ENCODE results near the gene HSPA12A.

The HSPA12A gene

DNA sequence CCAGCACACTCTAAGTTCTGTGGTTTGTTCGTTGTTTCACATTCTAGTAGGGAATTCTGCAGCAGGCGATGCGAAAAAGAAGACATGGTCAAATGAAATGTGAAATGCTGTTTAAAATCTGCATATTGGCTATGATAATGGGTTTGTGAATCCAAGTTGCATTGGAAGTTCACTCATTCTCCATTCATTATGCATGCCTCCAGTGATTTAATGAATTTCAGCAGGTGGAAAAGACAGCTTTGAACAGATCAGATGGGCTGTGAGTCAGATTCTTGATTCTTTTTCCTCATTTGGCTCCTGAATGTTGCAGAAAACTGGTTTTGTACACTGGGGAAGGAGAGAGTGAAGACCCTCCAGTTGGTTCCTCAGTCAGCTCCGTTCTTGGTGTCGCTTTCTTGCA, 69.5 kb downstream of the HSPA12A start:
- TF ChIP-seq ZBTB7A (IDR thresholded peaks at IDR 0.05; ENCODE audit: low read depth): no peak

DNA sequence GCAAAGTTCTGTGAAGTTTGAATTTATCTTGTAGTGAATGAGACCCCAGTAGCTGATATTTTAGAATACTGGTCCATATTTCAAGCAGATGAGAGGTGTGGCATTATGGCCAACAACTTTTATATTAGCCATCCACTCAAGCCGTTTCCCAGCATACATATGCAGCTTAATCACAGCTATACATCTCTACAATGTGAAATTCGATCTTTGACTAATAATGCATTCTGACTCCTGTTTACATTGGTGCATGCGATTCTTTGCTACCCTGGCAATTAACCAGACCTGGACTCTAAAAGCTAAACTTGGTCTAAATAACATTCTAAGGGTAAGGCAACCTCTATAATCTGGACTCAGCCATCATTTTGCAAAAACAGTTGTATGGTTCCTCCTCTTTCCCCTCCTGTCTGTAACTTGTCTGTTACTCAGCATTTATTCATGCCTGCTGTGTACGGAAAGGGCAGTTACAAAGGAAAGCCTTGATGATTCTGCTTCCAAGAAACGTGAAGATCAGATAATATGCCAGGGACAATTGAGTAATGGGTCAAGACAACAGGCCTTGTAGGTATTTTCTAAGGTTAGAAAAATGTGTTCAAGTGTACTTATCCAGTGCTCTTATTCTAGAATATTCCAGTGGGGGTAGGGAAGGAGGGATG, 71.0 kb downstream of the HSPA12A start:
- no peak for TF ChIP-seq EP300 (IDR thresholded peaks at IDR 0.05; ENCODE audit: borderline replicate concordance)
- no peak for TF ChIP-seq CREB1 (IDR thresholded peaks at IDR 0.05; ENCODE audit: low read depth)
- no peak for TF ChIP-seq ZBTB7A (IDR thresholded peaks at IDR 0.05; ENCODE audit: low read depth)
- TF ChIP-seq, protein P1, sequence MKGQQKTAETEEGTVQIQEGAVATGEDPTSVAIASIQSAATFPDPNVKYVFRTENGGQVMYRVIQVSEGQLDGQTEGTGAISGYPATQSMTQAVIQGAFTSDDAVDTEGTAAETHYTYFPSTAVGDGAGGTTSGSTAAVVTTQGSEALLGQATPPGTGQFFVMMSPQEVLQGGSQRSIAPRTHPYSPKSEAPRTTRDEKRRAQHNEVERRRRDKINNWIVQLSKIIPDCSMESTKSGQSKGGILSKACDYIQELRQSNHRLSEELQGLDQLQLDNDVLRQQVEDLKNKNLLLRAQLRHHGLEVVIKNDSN (IDR thresholded peaks at IDR 0.05): no peak
- TF ChIP-seq YY1 (IDR thresholded peaks at IDR 0.05; ENCODE audit: low read depth): no peak
- TF ChIP-seq RAD21 (IDR thresholded peaks at IDR 0.05; ENCODE audit: low read depth): no peak
- TF ChIP-seq TCF12 (IDR thresholded peaks at IDR 0.05; ENCODE audit: low read depth): no peak
- TF ChIP-seq TAF1 (IDR thresholded peaks at IDR 0.05; ENCODE audit: low read depth): no peak
- no peak for TF ChIP-seq CEBPB (IDR thresholded peaks at IDR 0.05)
- no peak for TF ChIP-seq FOXM1 (IDR thresholded peaks at IDR 0.05; ENCODE audit: borderline replicate concordance, low read depth)

DNA sequence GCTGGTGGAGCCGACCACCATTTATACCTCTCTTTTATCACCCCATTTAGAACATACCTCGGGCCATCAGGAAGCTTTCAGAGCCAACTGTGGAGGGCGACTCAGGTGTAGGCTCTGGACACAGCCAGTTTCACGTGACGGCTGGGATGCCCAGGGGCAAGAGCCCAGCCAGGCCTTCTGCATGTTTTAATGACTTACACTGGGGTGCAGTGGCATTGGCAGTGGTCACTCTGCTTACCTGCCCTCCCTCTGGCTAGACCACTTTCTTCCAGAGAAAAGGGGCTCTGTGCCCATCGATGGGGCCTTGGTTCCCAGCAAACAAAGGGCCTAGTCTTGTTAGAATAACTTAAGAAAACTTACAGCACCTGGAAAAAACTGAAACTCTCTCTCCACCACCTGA, 71.7 kb downstream of the HSPA12A start:
- no peak for TF ChIP-seq NFIC (IDR thresholded peaks at IDR 0.05)

DNA sequence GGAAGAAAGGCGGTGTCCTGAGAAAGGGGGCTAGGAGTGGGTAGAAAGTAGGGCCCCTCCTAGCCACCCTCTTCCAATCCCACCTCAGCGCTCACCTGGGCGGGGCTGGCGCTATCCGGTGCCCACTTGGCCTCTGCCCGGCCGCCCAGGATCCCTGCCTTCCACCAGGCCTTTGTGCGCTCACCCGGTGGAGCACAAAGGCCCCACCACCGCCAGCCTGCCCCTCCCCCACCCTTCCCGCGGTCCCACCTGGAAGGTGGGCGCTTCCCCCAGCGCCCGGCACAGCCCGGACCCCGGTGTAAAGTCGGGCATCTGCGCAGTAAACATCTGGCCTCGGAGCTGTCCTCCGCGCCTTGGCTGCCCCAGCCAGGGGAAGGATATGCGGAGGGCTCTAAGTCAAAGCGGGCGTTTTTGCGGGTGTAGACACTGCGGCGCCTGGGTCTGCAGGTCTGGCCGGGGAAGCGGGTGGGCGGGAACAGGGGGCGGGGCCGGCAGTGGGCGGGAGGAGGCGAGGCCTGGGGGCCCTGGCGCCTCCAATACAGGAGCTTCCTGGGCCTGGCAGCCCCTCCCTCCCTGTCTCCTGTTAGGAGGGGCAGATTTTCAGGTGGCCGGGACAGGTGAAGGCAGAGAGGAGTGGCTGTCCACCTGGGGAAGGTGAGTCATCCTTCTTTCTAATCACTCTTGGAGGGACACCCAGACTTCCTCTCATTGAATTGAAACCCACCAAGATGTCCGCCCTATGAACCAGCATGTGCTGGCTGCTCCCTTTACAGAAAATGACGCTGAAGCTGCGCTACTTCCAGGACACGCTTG, 72.3 kb downstream of the HSPA12A start:
- TF ChIP-seq EGR1 (IDR thresholded peaks at IDR 0.05) (no peak), TAF1 (IDR thresholded peaks at IDR 0.05; ENCODE audit: low read depth) (0 out of 2 replicates have a peak, but pooled peaks have one; percentile 21), TCF12 (IDR thresholded peaks at IDR 0.05; ENCODE audit: low read depth) (no peak), EP300 (IDR thresholded peaks at IDR 0.05; ENCODE audit: borderline replicate concordance) (no peak), YY1 (IDR thresholded peaks at IDR 0.05; ENCODE audit: low read depth) (0 out of 2 replicates have a peak, but pooled peaks have one; percentile 36), RAD21 (IDR thresholded peaks at IDR 0.05; ENCODE audit: low read depth) (no peak), ZBTB7A (IDR thresholded peaks at IDR 0.05; ENCODE audit: low read depth) (0 out of 2 replicates have a peak, but pooled peaks have one; percentile 69)
- TF ChIP-seq, protein P1 (IDR thresholded peaks at IDR 0.05): no peak
- TF ChIP-seq, protein P2, sequence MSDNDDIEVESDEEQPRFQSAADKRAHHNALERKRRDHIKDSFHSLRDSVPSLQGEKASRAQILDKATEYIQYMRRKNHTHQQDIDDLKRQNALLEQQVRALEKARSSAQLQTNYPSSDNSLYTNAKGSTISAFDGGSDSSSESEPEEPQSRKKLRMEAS (IDR thresholded peaks at IDR 0.05): peak; percentile 56; the same call in 1 of the 2 replicates
- TF ChIP-seq, protein P3, sequence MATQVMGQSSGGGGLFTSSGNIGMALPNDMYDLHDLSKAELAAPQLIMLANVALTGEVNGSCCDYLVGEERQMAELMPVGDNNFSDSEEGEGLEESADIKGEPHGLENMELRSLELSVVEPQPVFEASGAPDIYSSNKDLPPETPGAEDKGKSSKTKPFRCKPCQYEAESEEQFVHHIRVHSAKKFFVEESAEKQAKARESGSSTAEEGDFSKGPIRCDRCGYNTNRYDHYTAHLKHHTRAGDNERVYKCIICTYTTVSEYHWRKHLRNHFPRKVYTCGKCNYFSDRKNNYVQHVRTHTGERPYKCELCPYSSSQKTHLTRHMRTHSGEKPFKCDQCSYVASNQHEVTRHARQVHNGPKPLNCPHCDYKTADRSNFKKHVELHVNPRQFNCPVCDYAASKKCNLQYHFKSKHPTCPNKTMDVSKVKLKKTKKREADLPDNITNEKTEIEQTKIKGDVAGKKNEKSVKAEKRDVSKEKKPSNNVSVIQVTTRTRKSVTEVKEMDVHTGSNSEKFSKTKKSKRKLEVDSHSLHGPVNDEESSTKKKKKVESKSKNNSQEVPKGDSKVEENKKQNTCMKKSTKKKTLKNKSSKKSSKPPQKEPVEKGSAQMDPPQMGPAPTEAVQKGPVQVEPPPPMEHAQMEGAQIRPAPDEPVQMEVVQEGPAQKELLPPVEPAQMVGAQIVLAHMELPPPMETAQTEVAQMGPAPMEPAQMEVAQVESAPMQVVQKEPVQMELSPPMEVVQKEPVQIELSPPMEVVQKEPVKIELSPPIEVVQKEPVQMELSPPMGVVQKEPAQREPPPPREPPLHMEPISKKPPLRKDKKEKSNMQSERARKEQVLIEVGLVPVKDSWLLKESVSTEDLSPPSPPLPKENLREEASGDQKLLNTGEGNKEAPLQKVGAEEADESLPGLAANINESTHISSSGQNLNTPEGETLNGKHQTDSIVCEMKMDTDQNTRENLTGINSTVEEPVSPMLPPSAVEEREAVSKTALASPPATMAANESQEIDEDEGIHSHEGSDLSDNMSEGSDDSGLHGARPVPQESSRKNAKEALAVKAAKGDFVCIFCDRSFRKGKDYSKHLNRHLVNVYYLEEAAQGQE (IDR thresholded peaks at IDR 0.05; ENCODE audit: low read depth): no peak

DNA sequence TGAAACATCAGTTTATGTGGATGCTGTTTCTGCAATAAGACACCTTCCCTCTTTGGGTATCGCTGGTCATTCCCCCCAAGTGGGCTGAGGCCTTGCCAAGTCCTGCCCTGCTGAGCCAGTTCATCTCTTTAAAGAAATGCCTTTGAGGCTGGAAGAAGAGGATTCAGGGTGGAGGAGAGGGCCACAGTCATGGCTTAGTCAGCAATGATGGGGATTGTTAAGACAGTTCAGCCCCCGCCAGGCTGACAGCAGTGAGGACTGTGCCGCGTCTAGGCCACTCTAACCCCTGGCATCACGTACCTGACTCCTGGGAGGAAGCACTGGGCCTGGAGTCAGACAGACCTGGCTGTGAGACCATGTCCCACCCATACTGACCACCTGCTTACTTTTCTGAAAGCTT, 73.3 kb downstream of the HSPA12A start:
- TF ChIP-seq ZBTB7A (IDR thresholded peaks at IDR 0.05; ENCODE audit: low read depth) (no peak), RAD21 (IDR thresholded peaks at IDR 0.05; ENCODE audit: low read depth) (no peak), NFIC (IDR thresholded peaks at IDR 0.05) (no peak), EGR1 (IDR thresholded peaks at IDR 0.05) (no peak)

DNA sequence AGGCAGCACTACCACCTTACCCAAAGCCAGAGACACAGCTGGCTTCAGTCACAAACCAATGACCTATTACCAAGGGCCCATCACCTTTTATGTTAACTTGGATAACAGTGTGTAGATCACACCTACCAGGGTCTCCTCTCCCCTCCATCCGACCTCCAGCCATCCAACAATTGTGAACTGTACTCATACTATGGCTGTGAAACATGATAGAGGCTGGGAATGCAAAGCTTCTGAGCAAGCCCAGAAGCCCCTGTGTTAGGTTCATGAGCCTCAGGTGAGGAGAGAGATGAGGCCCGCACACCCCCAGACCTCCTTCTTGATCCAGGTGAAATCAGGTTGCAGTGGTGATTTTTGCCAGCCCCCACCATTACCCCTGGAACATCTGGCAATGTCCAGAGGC, 73.9 kb downstream of the HSPA12A start:
- no peak for TF ChIP-seq EGR1 (IDR thresholded peaks at IDR 0.05)
- TF ChIP-seq CEBPB (IDR thresholded peaks at IDR 0.05): no peak
- TF ChIP-seq FOXM1 (IDR thresholded peaks at IDR 0.05; ENCODE audit: borderline replicate concordance, low read depth): no peak
- no peak for TF ChIP-seq NFIC (IDR thresholded peaks at IDR 0.05)
- TF ChIP-seq, protein P2 (IDR thresholded peaks at IDR 0.05): no peak
- no peak for TF ChIP-seq TCF12 (IDR thresholded peaks at IDR 0.05; ENCODE audit: low read depth)
- no peak for TF ChIP-seq TEAD4 (IDR thresholded peaks at IDR 0.05)
- no peak for TF ChIP-seq ZBTB7A (IDR thresholded peaks at IDR 0.05; ENCODE audit: low read depth)
- TF ChIP-seq, protein P3 (IDR thresholded peaks at IDR 0.05; ENCODE audit: low read depth): no peak
- TF ChIP-seq, protein P1 (IDR thresholded peaks at IDR 0.05): no peak
- no peak for TF ChIP-seq RAD21 (IDR thresholded peaks at IDR 0.05; ENCODE audit: low read depth)
- TF ChIP-seq EP300 (IDR thresholded peaks at IDR 0.05; ENCODE audit: borderline replicate concordance): no peak
- TF ChIP-seq CREB1 (IDR thresholded peaks at IDR 0.05; ENCODE audit: low read depth): no peak
- TF ChIP-seq YY1 (IDR thresholded peaks at IDR 0.05; ENCODE audit: low read depth): no peak
- TF ChIP-seq TAF1 (IDR thresholded peaks at IDR 0.05; ENCODE audit: low read depth): no peak
